HepG2 (cell line): ENCODE data around the gene KREMEN1. TPM values are rescaled to one million over a fixed set of nuclear protein-coding genes. Genes with fewer than 3 reads are reported as not detected.

ENCODE experiments used
- AGO2 ChIP-seq: fragments of 200-400 bp; formaldehyde crosslinking; optimal IDR thresholded peaks from 2 replicates; pipeline ENCODE3; 2017; ENCODE audit warnings: mild to moderate bottlenecking, low read depth, low read length, moderate library complexity
- BCL3 ChIP-seq: sonication (generic); formaldehyde crosslinking; IDR thresholded peaks from 2 replicates; pipeline ENCODE4 v1.5.1; 2020; ENCODE audit warnings: mild to moderate bottlenecking, missing genetic modification reagents, moderate library complexity
- FOSL1 ChIP-seq: sonication (generic); formaldehyde crosslinking; IDR thresholded peaks from 2 replicates; pipeline ENCODE4 v1.9.0; 2021; ENCODE audit warnings: missing genetic modification reagents, borderline replicate concordance
- GATAD1 ChIP-seq: IDR thresholded peaks from 2 replicates; pipeline ENCODE4 v1.6.1; 2016; ENCODE audit warnings: missing genetic modification reagents, missing compliant biosample characterization
- HES4 ChIP-seq: sonication (generic); formaldehyde crosslinking; IDR thresholded peaks from 2 replicates; pipeline ENCODE4 v1.9.0; 2021; ENCODE audit warnings: mild to moderate bottlenecking, missing genetic modification reagents, borderline replicate concordance
- HOXA3 ChIP-seq: sonication (generic); formaldehyde crosslinking; IDR thresholded peaks from 2 replicates; pipeline ENCODE4 v1.5.0; 2020; ENCODE audit warnings: missing genetic modification reagents
- IKZF5 ChIP-seq: IDR thresholded peaks from 2 replicates; pipeline ENCODE4 v1.6.1; 2018; ENCODE audit warnings: missing genetic modification reagents, mild to moderate bottlenecking, missing compliant biosample characterization
- MTA1 ChIP-seq: sonication (generic); formaldehyde crosslinking; IDR thresholded peaks from 2 replicates; pipeline ENCODE4 v1.4.0; 2020; ENCODE audit warnings: missing genetic modification reagents, mild to moderate bottlenecking, borderline replicate concordance
- MXD1 ChIP-seq: sonication (generic); formaldehyde crosslinking; IDR thresholded peaks from 2 replicates; pipeline ENCODE4 v1.4.0; 2020; ENCODE audit warnings: mild to moderate bottlenecking, missing genetic modification reagents
- POGK ChIP-seq: sonication (generic); formaldehyde crosslinking; conservative IDR thresholded peaks from 2 replicates; pipeline ENCODE4 v1.8.0; 2022; ENCODE audit warnings: mild to moderate bottlenecking, moderate library complexity, missing genetic modification reagents
- SAP130 ChIP-seq: IDR thresholded peaks from 2 replicates; pipeline ENCODE4 v1.6.1; 2016; ENCODE audit warnings: low read depth
- TAF1 ChIP-seq: sonication (generic); formaldehyde crosslinking; IDR thresholded peaks from 2 replicates; pipeline ENCODE4 v1.4.0; 2020; ENCODE audit warnings: missing genetic modification reagents
- ZBTB20 ChIP-seq: sonication (generic); formaldehyde crosslinking; IDR thresholded peaks from 2 replicates; pipeline ENCODE4 v1.8.1; 2023; ENCODE audit warnings: missing genetic modification reagents, low read depth, mild to moderate bottlenecking, borderline replicate concordance
- ZNF138 ChIP-seq: sonication (generic); formaldehyde crosslinking; IDR thresholded peaks from 2 replicates; pipeline ENCODE4 v1.5.0; 2020; ENCODE audit warnings: mild to moderate bottlenecking, low read depth, missing genetic modification reagents
- ZNF17 ChIP-seq: sonication (generic); formaldehyde crosslinking; IDR thresholded peaks from 2 replicates; pipeline ENCODE4 v1.5.0; 2020; ENCODE audit warnings: mild to moderate bottlenecking, missing genetic modification reagents
- ZNF207 ChIP-seq: fragments of 450-650 bp; IDR thresholded peaks from 2 replicates; pipeline ENCODE4 v1.6.1; 2016; ENCODE audit warnings: antibody characterized with exemption, borderline replicate concordance
- ZNF24 ChIP-seq: fragments of 450-650 bp; IDR thresholded peaks from 2 replicates; pipeline ENCODE4 v1.6.1; 2017; ENCODE audit warnings: antibody characterized with exemption, mild to moderate bottlenecking
- ZNF362 ChIP-seq: sonication (generic); formaldehyde crosslinking; IDR thresholded peaks from 2 replicates; pipeline ENCODE4 v1.4.0; 2020; ENCODE audit warnings: missing genetic modification reagents, mild to moderate bottlenecking, borderline replicate concordance
- ZNF550 ChIP-seq: sonication (generic); formaldehyde crosslinking; IDR thresholded peaks from 2 replicates; pipeline ENCODE4 v1.4.0; 2020; ENCODE audit warnings: mild to moderate bottlenecking, missing genetic modification reagents, borderline replicate concordance
- ZNF782 ChIP-seq: sonication (generic); formaldehyde crosslinking; IDR thresholded peaks from 2 replicates; pipeline ENCODE4 v1.4.0; 2020; ENCODE audit warnings: missing genetic modification reagents, mild to moderate bottlenecking, borderline replicate concordance
- ZNF878 ChIP-seq: sonication (generic); formaldehyde crosslinking; IDR thresholded peaks from 2 replicates; pipeline ENCODE4 v1.8.1; 2023; ENCODE audit warnings: mild to moderate bottlenecking, missing genetic modification reagents, moderate library complexity
- ZSCAN20 ChIP-seq: sonication (generic); formaldehyde crosslinking; IDR thresholded peaks from 2 replicates; pipeline ENCODE4 v1.4.0; 2020; ENCODE audit warnings: missing genetic modification reagents, mild to moderate bottlenecking, borderline replicate concordance
- ZSCAN5A ChIP-seq: sonication (generic); formaldehyde crosslinking; IDR thresholded peaks from 2 replicates; pipeline ENCODE4 v1.8.0; 2022; ENCODE audit warnings: mild to moderate bottlenecking, missing genetic modification reagents, borderline replicate concordance
- polyA plus RNA-seq, 8 experiments: library from polyadenylated mRNA; depleted of rRNA in 3 of 8; stranded (reverse) in 7 of 8; unstranded in 1 of 8; fragments of >200 nt; fragmentation: Illumina TruSeq in 4 of 8; extraction: Trizol in 4 of 8; gene quantifications; 2 replicates each; pipeline versions ENCODE4 v1.2.1 to v1.2.3, GENCODE V29; 2011 to 2016; ENCODE audit warnings: low read depth in 4 of 8, missing spikeins in 1 of 8, mixed read lengths in 1 of 8; ENCODE audit not compliant: insufficient read depth in 1 of 8
- total RNA-seq, 5 experiments: library from RNA; depleted of rRNA; stranded (reverse); fragments of >200 nt; fragmentation: Illumina TruSeq; extraction: Trizol; gene quantifications; 2 replicates each; pipeline ENCODE4 v1.2.3, GENCODE V29; 2016; ENCODE audit warnings: low read depth in 1 of 5

Gene KREMEN1
- total and polyA plus RNA-seq, 2 of the 13 experiments (the other 11 are each of a cell fraction or from before 2014, with no cell fraction given) = 9.8 to 13.8 TPM

GRCh38 chr22:29073618-29074275 lies 912 bp downstream of the KREMEN1 start (continued):
- TF ChIP-seq ZNF782 = 0 out of 2 replicates have a peak, but pooled peaks have one; percentile 17
- no peak for TF ChIP-seq ZBTB20 (CRISPR knock-in tag)
- TF ChIP-seq ZNF24 = no peak
- no peak for TF ChIP-seq ZNF207
- no peak for TF ChIP-seq GATAD1 (CRISPR knock-in tag)
- TF ChIP-seq SAP130 = peak; percentile 32; the same call in 1 of the 2 replicates
- peak; percentile 58 for TF ChIP-seq AGO2
- no peak for TF ChIP-seq HES4 (CRISPR knock-in tag)
- TF ChIP-seq ZNF362 (CRISPR knock-in tag) = no peak
- TF ChIP-seq HOXA3 (CRISPR knock-in tag) = 0 out of 2 replicates have a peak, but pooled peaks have one; percentile 26
- no peak for TF ChIP-seq ZNF17 (CRISPR knock-in tag)
- no peak for TF ChIP-seq ZSCAN5A (CRISPR knock-in tag)
- no peak for TF ChIP-seq POGK (CRISPR knock-in tag)
- no peak for TF ChIP-seq FOSL1 (CRISPR knock-in tag)
- 0 out of 2 replicates have a peak, but pooled peaks have one; percentile 26 for TF ChIP-seq ZNF878 (CRISPR knock-in tag)
- TF ChIP-seq ZSCAN20 (CRISPR knock-in tag) = no peak
- peak; percentile 31; the same call in 1 of the 2 replicates for TF ChIP-seq IKZF5 (CRISPR knock-in tag)
- TF ChIP-seq ZNF138 (CRISPR knock-in tag) = no peak
- no peak for TF ChIP-seq TAF1
- no peak for TF ChIP-seq MTA1
- TF ChIP-seq BCL3 = no peak
- no peak for TF ChIP-seq ZNF550 (CRISPR knock-in tag)
- peak; percentile 67; the same call in 1 of the 2 replicates for TF ChIP-seq MXD1
